GM04504 (cell line): Measurements from ENCODE around the gene FARP1.

Source experiments
- DNase-seq: peaks from one replicate; pipeline ENCODE4 v3.0.0-alpha.2; 2012; ENCODE audit warnings: low read depth

The FARP1 gene

DNA sequence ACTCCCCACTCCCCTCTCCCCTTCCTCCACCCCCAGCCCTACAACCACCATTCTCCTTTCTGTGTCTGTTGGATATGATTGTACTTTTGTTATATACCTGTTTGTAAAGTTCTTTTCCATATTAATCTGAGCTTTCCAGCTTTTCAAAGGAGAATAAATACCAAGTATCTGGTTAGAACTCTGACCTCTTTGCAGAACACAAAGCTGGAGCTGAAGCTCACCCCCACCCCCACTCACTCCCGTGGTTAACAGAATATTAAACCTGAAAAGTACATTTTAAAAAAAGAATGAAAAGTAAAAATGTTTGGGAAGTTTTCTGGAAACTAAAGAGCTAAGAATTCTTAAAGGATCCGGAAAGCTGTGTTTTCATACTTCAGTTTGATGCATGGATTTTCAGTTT, 189.3 kb downstream of the FARP1 start:
- no peak for DNase-seq

DNA sequence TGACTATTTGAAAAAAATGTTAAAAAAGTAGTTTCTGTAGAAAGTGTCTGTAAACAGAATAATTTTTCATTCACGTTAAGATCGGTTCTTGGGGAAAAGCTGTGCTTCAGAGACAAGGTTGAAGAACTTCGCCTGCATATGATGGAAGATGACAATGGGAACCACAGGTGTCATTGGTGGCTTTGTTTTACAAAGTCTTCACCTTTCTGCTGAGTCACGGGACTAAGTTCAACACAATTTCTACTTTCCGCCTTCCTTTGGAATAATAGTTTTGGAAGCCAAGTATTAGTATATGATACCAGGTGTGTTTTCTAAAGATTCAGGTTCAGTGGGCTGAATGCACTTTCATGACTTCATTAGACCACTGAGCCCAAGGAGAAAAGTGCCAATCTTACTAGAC, 189.8 kb downstream of the FARP1 start:
- DNase-seq = no peak

DNA sequence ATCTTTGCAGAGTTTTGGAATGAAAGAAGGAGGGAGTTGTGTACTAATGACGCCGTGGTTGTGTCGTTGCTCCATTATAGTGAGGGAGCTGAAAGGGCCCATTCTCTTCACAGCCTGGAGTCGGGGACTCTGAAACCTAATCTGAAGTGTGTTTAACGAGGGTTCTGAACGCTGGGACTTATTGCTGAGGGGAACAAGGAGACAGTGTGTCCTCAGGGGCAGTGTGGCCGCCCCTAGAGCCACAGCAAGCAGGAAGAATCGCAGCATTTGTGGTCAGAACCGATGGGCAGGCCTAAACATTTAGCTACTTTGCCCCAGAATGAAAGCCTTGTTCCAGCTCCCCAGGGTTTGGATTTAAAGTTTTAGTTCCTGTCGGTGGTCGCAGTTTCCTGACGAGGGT, 190.6 kb downstream of the FARP1 start:
- no peak for DNase-seq

DNA sequence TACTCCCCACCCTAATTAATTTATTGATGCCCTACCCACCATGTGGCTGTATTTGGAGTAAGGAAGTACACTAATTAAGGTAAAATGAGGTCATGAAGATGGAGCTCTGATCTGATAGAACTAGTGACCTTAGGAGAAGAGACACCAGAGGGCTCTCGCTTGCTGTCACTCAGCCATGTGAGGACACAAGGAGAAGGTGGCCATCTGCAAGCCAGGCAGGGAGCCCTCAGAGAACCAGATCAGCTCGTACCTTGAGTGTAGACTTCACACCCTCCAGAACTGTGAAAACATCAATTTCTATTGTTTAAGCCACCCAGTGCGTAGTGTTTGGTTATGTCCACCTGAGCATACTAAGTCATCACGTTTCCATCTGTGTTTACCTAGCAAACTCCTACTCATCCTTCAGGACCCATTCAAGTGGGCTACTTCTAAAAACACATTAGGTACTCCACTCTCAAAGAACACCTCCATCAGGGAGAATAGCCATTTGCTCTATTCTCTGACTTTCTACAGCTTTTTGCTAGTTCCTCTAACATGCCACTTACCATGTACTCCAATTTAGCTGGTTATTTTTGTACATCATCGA, 191.8 kb downstream of the FARP1 start:
- no peak for DNase-seq

DNA sequence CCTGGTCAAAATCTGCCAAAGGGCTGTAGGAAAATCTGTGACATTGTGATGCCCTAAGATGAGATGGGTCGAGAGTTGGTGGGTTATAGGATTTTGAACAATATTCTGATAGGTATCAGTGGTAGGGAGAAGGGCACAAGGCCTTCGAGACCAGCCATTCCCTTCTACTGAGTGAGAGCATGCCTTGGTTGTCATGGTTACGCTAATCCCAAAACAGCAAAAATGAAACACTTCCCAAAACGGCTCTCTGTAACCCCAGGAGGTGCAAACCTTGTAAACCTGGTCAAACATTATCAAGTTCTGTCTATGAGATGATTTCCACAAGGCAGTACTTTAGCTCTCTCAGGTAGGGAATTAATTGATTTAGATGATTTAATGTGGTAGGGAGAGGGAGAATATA, 192.8 kb downstream of the FARP1 start:
- no peak for DNase-seq

DNA sequence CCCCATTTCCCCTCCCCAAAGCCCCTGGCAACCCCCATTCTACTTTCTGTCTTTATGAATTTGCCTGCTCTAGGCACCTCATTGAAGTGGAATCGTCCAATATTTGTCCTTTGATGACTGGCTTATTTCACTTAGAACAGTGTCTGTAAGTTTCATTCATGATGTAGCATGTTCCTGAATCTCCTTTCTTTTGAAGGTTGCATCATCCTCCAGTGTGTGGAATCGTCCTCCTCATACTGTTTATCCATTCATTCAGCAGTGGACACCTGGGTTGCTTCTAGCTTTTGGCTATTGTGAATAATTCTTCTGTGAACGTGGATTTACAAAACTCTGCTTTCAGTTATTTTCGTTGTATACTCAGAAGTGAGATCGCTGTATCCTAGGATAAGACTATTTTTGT, 195.4 kb downstream of the FARP1 start:
- DNase-seq = no peak

DNA sequence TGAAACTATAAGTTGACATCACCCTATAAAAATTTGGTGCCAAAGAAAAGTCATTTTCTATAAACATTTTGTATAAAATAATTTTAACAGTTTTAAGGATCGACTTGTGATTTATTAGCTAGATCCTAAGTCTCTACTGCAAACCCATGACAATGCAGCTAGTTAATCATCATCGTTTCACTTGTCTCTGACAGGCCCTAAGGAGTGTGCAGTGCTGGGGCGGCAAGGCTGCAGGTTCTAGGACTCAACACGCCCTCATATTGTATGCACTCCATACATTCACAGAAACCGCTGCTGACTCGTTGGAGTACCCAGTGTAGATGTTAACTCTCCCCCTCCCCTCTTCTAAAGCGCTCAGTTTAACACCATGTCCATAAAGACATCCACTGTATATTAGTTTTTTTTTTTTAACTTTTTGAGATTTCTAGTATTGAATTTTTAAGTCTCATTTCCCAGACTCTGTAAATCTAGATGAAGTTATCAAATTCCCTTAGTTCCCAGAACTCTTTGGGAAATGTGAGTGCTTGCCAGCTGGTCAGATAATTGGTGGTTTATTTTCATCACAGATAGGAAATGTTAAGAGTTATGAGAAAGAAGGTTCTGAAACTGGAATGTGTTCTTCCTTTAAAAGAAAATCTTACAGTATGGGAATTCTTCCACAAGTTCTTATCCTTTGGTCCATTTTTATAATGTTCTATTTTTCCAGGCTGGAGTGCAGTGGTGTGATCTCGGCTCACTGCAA, 197.0 kb downstream of the FARP1 start:
- no peak for DNase-seq

DNA sequence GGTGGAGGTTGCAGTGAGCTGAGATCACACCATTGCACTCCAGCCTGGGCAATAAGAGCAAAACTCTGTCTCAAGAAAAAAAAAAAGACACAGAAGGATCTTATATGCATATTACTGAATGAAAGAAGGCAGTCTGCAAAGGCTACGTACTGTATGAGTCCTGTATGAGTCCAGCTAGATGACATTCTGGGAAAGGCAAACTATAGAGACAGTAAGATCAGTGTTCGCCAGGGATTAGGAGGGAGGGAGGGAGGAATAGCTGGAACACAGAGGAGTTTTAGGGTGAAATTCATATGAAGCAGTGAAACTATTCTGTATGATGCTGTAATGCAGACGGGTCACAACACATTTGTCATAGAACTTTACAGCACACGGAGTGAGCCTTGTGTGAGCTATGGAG, 200.1 kb downstream of the FARP1 start:
- DNase-seq = no peak

DNA sequence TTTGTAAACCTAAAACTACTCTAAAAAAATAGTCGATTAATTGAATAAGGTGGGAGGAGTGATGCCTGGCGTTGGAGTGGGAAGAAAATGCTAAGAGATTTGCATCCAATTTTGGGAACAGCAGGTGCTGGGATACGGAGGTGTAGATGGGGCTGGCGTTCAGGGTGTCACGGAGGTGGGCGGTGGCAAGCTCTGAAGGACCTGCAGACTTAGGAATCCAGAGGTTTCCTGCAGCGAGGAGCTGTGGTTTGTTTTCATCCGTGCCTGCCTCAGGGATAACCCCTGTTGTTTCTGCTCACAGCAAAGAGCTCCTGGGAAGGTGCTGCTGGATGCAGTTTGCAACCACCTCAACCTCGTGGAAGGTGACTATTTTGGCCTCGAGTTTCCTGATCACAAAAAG, 200.6 kb downstream of the FARP1 start:
- DNase-seq = no peak

DNA sequence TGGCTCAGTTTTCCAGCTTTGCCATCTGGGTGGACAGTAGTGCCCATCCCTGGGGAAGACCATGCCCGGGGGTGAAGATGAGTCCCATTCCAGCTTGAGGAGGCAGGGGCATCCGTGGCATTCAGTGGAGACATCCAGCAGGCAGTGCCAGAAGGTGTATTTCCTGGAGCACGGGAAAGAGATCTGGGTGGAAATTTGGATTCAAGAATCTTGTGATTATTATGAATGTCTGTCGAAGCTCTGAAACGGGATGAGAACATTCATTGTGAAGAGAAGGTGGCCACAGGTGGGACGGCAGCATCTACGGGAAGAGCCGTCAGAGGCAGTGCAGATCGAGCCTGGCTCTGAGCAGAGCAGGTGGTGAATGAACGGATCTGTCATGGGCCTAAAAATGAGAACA, 201.5 kb downstream of the FARP1 start:
- no peak for DNase-seq

DNA sequence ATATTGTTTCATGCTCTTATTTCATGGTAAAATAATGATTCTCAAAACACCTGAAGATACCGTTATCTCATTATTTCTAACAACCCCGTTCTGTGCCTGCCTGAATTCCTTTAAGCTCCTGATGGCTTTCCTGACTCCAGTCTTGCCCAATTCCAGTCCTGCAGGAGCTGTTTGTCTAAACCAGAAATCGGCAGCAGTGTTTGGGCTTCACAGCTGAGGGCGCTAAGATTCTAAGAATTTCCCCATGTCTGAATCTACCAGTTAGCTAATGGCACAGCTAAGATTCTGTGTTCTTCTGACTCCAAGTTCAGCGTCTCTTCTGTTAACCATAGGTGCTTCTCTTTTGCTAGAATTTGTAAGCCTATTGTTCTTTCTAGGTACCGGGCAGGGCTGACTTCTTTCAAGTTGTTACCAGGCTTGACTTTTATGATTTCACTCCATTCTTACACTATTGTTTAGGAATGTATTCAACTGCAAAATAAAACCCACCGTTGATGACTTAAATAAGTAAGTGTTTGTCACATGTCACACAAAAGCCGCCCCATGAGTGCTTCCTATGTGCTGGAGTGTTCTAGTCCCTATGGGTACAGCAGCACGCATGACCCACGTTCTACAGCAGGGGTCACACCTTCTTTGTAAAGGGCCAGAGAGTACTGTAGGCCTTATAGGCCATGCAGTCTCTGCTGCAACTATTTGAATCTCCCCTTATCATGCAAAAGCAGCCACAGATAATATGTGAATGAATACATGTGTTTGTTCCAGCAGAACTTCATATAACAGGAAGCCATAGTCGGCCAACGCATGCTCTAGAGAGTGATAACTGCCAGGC, 202.4 kb downstream of the FARP1 start:
- DNase-seq = no peak

DNA sequence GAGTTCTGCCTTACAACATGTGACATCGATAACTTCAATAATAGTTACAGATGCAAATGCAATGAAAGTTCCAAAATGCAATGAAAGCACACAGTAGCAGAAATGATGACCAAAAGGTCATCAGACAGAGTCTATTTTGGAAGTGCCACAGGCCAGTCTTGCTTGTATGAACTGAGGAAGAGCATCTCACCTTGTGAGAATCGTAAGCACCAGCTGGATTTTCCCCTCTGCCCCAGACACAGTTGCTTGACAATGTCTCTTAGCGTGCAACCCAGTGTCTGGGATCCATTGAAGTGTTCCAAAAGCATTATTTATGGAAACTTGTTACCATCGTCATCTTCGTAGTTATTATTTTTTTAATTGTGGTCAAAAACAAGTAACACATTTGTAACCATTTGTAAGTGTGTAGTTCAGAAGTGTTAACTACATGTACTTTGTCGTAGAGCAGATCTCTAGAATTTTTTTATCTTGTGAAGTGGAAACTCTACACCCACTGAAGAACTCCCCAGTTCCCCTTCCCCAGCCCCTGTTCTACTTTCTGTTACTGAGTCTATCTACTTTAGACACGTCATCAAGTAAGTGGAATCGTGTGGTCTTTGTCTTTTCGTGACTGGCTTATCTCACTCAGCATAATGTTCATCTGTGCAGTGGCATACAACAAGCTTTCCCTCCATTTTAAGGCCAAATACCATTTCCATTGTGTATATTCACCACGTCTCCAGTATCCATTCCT, 204.2 kb downstream of the FARP1 start:
- no peak for DNase-seq

DNA sequence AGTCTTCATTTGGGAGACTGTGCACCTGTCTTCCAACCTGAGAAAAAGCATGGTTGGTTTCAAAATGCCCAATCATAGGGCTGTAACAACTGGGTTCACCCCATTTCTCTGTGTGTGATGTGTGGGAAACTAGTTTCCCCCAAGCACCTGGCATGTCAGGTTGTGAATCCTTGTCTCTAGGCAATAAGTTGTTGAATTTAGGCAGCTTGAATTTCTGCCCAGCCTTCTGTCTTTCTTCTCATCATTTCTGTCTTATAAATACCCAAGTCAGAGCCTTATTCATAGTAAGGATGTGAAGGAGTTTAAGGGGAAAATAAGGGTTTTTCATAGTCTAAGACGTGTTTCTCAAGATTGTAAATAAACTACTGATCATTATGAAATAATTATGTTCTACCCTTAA, 204.9 kb downstream of the FARP1 start:
- no peak for DNase-seq

DNA sequence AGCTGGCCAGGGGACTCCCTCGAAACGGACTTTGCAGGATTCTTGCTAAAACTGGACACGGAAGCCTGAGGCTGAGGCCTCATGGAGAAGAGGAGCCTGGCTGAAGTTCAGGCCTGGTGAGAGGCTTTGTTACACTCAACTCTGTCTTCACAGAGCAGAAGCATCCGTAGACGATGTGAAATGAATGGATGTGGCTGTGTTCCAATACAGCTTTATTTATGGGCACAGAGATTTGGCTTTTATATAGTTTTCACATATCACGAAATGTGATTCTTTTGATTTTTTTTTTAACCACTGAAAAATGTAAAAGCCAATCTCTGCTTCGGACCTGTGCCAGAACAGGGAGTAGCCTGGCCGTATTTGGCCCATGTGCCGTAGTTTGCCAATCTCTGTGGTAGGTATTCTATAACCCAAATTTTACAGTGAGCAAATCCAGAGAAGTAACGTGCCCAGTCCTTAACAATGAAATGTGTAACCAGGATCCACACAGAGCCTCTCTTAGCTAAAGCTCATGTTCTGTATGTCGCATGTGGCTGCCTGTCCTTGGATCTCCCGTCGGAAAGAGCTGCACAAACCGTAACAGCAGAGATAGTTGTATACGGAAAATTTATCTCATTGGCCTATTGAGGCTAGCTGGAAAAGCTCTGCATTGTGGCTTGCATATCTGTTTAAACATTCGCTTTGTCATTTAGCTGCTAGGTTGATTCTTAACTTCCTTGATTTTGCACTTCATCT, 205.7 kb downstream of the FARP1 start:
- no peak for DNase-seq

DNA sequence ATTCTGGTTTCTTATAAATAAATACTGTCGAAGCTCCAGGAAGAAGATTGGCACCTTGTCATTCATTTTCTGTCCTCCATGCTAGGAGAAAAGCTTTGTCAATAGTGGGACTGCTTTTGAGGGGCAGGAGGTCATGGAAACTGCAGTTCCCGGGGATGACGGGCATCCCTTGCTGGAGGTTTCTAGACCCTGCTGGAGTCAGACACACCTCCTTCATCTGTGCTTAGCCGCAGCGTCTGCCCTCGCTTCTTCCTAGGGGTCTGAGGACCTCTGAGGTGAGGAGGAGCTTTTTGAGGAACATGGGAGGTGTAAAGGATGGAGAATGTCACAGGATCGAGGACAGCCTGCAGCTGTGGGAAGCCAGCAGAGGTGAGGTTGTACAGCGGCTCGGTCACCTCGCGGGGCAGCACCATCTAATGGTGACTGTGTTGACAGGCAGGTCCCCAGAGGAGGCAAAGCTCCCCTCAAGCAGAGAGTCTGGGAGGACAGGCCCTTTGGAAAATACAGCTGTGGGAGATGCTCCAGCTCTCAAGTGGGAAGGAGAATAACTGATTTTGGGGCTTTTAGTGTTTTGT, 206.9 kb downstream of the FARP1 start:
- DNase-seq = no peak

DNA sequence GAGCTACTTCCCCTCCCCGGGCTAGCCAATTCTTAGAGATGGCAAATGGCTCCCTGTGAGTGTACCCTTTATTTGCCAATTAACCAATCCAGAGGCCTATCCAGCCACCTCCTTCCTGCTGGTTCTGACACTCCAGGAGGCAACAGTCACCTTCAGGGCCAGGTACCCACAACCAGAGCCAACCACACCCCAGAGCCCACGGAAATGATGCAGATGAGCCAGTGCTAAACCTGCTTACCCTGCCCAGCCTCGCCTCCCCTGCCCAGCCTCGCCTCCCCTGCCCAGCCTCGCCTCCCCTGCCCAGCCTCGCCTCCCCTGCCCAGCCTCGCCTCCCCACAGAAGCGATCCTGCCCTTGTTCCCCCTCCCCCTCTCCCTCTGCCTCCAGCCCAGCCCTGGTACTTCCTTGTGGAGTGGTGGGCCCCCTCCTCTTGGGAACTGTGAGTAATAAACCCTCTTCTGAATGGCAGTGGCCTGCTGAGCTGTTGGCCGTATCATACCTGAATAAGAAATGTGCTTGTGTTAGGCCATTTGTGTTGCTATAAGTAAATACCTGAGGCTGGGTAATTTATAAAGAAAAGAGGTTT, 207.9 kb downstream of the FARP1 start:
- DNase-seq = no peak

DNA sequence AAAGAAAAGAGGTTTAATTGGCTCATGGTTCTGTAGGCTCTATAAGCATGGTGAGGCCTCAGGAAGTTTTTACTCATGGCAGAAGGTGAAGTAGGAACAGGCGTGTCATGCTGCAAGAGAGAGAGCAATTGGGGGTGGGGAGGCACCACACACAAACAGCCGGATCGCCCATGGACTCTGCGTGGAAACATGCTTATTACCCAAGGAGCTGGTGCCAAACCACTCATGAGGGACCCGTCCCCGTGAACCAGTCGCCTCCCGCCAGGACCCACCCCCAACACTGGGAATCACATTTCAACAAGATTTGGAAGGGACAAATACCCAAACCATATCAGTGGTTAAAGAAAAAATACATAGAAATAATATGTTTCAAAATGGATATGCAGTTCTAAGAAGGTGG, 208.7 kb downstream of the FARP1 start:
- no peak for DNase-seq

DNA sequence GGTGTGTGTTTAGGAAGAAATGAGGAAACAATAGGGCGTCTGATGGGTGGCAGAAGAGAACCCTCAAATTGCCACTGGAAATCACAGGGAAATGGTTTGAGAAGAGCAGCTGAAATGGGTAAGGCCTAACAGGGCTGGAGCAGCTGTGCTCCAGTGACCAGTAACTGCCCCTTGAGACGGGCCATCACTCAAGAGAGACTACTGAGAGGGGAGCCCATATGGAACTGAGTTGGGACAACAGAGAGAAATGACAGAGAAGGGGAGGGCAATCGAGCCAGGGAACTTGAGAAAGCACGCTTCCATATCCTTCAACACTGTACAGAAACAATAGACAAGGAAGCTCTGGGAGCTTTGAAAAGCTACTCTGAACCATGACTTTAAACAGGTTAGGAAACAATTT, 209.3 kb downstream of the FARP1 start:
- no peak for DNase-seq

DNA sequence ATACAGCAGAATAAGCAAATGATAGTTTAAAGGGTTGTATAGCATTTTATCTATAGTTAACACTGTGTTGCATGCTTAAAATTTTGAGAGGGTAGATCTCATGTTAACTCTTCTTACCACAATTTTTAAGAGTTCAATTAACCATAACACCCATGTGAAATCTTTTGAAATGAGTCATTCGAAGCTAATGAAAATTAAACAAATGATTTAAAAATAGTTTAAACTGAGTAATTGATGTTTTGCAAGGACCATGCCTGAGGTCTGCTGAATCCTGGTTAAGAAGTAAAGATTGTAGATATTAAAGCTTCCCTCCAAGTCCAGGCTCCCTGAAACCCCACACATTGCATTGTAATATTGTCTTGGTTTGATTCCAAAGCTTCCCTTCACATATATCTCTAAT, 210.9 kb downstream of the FARP1 start:
- no peak for DNase-seq

DNA sequence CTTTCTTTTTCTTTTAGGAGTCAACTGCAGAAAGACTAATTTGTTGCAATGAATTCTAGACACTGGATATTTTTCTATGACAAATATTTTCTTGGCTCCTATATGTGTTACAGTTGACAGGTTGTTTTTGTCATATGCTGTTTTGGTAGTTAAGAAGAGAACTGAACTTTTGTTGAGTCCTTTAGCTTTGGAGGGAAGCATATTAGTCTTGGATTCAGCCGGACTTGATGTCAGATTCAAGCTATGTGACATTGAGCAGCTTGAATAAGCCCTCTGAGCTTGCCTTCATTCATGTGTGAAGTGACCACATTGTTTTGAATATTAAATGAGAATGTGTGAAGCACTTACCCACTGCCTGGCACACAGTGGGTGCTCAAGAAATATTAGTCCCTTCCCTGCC, 216.0 kb downstream of the FARP1 start:
- DNase-seq = no peak

DNA sequence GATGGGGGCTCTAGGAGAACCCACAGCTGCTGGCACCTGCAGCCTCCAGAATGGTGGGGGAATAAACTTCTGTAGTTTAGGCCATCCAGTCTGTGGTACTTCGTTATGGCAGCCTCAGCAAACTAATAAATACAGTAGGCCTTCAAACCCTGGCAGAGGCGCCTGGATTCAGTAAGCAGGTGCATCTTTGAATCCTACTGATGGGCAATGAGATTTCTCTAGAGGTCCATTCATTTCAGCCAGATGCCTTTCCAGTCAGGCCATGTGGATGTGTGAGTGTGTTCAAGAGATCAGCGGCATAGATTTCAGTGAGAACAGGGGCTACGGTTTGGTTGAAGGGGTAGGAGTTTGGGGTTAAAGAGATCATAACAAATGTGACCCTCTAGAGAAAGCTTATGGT, 217.7 kb downstream of the FARP1 start:
- no peak for DNase-seq
